HG02571 (cell line): ENCODE results near the gene SUPT6H.
"Not testable (repeated sequence)": the region's sequence is repeated elsewhere in the genome, so short reads cannot be mapped to it uniquely, and the experiment has no call there.

Source experiments
- ATAC-seq: cut with Tn5 transposase; IDR thresholded peaks from one replicate; pipeline ENCODE4 v1.9.1; 2021; ENCODE audit warnings: mild to moderate bottlenecking, moderate library complexity; ENCODE audit not compliant: unreplicated experiment

Gene SUPT6H

DNA sequence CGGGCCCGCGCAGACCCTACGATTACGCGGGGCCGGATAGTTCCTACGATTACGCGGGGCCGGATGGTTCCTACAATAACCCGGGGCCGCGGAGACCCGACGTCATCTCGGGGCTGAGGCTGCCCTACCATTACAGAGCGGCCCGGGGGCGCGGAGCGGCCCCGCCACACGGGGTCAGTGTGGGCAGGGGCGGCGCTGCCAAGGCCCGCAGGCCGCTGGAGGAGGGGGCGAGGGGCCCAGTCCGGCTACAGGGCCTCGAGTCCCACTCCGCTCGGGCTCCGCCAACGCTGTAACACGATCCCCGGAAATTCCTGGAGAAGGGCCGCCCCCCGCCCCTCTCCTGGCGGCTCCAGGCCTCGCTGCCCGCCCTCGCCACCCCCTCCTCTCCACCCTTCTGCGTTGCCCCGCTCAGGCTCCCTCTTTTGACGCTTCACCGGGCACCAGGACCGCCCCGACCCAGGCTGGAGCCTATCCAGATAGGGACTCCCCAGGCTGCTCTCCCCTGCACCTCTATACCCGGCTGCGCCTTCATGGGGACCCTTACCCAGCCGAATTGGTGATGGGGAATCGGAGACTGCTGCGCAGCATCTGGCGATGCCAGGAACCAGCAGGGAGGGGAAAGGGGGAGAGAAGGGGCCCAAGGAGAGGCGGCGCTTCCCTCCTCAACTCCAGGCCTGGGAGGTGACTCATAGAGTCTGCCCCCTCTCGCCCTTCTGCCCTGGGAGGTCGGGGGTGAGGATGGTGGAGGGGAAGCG, 55.8 kb downstream of the SUPT6H start, which contains the start of gene RAB34:
RAB34 (minus strand) TSS at position 291 of the 755 bp plus-strand sequence. CDS start 602 bp downstream, outside the sequence.
- no peak for ATAC-seq

DNA sequence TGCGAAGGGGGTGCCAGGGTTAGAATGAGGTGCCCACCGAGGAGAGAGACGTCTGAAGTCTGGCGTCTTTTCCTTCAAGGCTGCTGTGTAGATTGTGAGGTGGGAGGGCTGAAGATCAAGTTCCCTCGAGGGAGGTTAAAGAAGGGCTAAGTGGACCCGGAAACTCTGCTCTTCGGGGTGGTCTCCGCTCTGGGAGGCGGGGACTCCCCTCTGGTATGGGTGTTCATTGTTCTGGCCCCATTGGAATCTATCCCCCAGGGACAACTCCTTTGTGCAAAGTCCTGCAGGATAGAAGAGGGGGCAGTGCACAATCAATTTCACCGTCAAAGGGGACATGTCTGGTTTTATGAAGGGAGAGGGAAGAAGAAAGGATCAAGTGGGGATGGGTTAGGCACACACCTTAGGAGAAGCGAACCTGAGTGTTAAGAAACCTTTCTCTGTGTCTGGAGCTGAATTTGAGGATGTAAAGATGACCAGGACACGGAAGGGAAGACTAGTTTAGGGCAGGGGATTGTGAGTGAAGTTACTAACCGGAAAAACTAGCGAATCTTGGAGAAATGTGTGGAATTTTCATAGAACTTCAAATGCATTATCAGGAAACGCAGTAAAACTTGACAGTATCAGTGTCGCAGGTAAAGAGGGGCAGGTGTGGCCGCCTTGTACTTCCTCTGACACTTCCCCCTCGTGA, 56.5 kb downstream of the SUPT6H start:
- ATAC-seq = no peak

DNA sequence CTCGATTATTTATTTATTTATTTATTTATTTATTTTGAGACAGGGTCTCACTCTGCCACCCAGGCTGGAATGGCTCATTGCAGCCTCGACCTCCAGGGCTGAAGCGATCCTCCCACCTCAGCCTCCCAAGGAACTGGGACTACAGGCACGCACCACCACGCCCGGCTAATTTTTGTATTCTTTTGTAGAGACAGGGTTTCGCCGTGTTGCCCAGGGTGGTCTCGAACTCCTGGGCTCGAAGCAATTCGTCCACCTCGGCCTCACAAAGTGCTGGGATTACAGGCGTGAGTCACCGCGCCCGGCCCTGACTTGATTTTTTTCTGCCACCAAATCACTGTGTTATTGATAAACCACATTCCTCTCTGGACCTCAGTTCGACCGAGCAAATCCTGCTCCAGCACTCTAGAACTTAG, 57.0 kb downstream of the SUPT6H start:
- no peak for ATAC-seq

DNA sequence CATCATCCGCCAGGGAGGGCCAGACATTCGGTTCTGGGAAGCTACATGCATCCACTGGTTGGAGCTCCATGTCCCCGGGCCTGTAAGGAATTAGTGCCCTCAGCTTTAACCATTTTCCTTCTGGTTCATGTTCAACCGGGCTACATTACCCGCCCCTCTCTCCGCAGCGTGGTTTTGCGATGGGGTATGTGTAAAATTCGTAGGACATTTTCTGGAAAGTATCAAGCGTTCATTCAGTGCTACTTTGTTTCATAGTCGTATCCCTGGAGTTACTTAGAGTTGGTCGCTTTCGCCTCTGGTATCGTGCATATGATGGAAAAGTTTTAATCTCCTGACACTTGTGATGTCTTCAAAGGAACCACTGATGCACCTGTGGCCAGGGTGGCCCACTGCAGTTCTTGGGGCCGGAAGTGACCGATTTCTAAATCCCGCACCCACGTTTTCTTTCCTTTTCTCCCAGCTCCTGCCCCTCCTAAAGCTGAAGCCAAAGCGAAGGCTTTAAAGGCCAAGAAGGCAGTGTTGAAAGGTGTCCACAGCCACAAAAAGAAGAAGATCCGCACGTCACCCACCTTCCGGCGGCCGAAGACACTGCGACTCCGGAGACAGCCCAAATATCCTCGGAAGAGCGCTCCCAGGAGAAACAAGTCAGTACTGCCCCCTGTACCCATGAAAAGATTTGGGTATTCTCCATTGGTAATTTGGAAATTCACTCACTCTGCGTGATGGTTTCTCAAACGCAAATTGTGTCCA, 58.4 kb downstream of the SUPT6H start:
- no peak for ATAC-seq

DNA sequence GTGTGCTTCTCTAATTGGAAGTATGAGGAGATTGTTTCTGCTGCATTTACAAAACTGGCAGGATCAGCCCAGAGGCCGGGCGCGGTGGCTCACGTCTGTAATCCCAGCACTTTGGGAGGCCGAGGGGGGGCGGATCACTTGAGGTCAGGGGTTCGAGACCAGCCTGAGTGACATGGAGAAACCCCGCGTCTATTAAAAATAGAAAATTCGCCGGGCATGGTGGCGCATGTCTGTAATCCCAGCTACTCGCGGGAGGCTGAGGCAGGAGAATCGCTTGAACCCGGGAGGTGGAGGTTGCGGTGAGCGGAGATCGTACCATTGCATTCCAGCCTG, 59.0 kb downstream of the SUPT6H start:
- ATAC-seq = not testable (repeated sequence)

DNA sequence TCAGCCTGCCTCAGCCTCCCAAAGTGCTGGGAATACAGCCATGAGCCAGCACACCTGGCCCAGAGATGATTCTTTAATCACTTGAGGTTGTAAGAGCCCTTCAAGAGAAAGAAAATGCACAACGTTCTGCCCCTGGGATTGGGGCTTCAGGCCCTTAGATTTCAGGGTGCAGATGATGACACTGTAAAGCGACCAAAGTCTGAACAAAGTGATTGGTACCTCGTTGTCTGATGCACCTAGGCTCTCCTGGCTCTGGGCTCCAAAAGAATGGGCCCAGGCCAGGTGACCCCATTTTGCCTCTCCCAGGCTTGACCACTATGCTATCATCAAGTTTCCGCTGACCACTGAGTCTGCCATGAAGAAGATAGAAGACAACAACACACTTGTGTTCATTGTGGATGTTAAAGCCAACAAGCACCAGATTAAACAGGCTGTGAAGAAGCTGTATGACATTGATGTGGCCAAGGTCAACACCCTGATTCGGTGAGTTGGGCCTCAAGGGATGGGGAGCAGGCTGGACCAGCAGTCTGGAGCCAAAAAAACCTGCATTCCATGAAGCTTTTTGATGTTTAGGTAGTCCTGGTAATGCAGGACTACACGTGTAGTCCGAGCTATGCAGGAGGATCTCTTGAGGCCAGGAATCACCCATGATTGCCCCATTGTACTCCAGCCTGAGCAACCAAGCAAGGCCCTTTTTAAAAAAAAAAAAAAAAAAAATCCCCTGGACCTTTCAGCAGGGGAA, 60.6 kb downstream of the SUPT6H start:
- no peak for ATAC-seq

DNA sequence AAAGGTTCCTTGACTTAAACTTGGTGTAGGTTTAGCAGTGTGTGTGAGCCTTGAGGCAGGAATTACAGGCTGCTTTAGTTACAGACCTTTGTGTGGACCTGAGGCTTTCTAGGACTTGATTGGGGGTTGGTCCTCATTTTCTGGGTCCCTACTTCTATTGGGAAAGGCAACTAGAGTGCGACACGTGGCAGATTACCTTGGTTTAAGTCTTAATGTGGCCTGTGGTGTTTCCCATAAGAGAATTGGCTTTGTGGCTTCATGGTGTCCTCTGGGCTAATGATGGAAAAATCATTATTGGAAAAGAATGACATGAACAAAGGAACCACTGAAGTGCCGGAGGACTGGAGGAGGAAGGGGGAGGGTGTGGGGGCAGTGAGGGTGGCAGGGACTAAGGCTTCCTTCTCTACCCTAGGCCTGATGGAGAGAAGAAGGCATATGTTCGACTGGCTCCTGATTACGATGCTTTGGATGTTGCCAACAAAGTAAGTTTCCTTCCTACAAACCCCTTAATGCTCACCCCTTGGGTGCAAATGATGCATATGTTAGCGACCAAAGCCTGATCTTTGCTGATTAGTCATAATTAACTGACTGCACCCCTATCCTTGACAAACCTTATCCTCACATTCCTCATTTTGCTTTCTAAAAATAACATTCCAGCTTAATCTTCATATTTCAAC, 61.3 kb downstream of the SUPT6H start:
- ATAC-seq = no peak

DNA sequence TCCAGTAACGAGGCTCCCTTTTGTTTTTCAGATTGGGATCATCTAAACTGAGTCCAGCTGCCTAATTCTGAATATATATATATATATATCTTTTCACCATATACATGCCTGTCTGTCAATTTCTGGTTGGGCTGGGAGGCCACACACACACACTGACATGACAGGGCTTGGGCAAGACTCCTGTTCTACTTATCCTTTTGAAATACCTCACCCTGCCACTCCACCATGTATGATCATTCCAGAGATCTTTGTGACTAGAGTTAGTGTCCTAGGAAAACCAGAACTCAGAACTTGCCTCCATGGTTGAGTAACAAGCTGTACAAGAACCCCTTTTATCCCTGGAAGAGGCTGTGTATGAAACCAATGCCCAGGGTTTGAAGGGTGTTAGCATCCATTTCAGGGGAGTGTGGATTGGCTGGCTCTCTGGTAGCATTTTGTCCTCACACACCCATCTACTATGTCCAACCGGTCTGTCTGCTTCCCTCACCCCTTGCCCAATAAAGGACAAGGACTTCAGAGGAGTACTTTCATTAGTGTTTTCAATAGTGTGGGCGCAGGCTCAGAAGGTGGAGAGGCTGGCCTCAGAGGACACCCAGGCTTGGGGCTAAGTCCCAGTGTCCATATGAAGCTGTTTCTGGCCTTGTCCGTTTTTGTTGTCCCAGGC, 62.0 kb downstream of the SUPT6H start:
- not testable (repeated sequence) for ATAC-seq

DNA sequence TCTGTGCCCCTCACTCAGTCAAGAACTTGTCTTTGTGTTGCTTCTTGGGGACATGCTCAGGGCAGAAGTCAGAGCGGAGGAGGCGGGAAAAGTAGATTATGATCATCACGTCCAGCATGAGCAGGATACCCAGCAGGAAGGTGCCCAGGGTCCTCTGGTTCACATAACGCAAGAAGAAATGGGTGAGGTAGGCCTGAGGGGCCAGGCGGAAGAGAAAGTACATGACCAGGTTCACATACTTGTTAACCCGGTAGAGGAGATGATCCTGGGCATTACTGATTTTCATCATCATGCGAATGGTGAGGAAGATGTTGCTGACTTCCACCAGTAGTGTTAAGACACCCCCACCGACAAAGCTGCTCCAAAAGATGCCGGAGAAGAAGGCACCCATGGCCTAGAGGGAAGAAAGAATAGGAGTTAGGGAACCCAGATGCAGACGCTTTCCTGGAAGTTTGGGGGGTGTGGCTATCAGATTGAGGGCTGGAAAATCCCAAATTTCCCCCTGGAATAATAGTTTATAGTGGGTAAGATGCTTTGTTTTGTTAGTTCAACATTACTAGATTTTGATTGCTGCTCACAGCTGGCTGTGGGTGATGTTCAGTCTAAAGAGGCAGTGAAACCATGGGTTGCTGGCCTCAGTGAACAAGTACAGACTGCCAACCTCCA, 62.6 kb downstream of the SUPT6H start:
- ATAC-seq = no peak

DNA sequence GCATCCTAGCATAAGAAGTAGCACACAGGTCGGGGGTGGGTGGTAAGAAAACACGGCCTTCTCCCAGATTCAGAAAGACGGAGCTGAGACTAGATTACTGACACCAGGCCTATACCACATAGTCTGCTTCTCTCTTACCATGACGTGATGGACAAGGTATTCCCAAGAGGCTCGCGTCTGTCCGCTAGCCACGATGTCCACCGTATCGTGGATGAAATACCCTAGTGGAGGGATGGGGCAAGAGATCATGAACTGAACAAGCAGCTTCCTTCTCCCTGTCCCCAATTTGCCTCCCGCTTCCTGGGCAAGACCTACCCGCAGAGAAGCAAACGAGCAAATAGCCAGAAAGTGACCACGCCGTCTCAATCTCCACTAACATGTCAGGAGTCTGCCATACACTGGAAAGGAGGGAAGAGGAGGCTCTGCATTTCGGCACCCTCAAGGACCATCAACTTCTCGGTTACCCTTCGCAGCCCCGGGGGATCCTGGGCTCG, 63.2 kb downstream of the SUPT6H start:
- ATAC-seq = no peak

DNA sequence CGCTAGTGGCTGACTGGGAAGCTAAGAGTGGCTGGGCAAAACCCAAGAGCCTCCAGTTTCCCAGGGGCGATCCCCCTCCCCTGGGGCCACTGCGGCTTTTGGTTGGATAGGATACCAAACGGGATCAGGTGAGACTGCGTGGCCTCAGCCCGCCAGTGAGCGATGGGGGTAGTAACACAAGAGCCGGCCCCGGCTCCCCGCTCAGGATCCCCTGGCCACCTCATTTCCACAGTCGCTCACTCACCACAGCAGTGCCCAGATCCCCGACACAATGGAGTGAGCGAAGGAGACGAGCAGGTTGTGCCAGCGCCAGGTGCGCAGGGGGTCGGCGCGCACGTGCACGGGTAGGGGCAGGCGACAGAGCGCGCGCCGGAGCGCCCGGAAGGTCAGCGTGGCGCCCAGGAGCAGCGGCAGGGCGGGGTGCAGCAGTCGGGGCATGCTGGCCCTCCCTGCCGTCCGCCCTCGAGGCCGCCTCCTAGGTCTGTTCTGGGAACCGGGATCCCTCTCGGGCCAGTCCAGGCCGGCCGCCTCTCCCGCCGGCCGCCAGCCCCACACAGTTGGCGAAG, 63.7 kb downstream of the SUPT6H start:
- ATAC-seq = peak; percentile 3

DNA sequence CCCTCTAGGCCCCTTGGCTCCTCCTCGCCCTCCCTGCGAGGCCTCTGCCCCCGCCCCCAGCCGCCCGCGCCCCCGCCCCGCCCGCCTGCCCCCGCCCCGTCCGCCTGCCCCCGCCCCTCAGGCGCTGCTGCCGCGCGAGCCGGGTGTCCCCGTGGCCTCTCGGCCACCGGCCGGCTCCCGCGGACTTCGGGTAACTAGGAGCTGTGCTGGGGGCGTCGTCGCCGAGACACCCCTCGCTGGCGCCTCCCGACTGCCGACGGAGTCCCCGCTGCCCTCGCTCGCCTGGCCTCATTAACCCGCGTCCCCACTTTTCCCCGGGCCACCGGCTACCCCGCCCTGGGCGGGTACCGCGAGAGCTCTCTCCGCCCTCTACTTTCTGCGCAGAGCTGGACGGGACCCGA, 64.2 kb downstream of the SUPT6H start, which contains the start of gene TLCD1:
TLCD1 (minus strand) TSS at position 8 of the 401 bp plus-strand sequence. CDS start 136 bp downstream, outside the sequence.
- ATAC-seq = peak; percentile 17

DNA sequence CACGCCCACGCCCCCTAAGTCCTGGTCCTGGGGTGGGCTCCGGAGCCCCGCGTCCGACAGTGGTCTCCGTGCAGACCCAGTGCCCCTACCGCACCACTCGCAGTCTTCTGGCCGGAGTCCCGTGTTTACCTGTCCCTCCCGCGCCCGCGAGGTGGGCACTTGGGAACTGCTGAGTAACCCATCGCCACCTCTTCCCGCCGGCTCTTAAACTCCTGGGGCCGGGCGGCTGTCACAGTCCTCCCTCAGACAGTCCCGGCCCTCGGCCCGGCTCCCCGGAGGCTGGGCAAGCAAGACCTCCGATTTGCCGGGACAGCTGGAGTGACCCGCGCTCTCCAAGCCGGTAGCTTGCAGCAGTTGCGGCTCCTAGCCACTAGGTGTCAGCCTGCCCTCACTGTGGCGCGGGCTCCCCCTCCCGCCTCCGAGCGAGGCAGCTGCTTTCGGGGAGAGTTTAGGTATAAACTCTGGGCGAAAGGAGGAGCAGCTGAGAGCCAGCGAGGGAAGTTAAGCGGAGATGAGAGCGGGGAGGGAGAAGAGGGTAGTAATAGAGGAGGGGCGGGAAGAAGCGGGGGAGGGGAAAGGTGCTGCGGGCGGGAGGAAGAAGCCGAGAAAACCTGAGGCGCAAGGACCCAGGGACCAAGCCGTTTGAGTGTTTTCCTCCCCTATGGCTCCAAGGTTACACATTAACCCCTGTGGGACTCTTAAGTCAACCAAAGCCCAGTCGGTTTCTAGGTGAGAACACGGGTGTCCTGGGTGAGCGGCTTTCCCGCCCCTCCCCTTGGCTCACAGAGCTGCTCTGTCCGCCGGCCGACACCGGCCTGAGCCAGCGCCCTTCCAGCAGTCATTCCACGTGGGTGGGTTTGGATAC, 64.9 kb downstream of the SUPT6H start:
- ATAC-seq = peak; percentile 34

DNA sequence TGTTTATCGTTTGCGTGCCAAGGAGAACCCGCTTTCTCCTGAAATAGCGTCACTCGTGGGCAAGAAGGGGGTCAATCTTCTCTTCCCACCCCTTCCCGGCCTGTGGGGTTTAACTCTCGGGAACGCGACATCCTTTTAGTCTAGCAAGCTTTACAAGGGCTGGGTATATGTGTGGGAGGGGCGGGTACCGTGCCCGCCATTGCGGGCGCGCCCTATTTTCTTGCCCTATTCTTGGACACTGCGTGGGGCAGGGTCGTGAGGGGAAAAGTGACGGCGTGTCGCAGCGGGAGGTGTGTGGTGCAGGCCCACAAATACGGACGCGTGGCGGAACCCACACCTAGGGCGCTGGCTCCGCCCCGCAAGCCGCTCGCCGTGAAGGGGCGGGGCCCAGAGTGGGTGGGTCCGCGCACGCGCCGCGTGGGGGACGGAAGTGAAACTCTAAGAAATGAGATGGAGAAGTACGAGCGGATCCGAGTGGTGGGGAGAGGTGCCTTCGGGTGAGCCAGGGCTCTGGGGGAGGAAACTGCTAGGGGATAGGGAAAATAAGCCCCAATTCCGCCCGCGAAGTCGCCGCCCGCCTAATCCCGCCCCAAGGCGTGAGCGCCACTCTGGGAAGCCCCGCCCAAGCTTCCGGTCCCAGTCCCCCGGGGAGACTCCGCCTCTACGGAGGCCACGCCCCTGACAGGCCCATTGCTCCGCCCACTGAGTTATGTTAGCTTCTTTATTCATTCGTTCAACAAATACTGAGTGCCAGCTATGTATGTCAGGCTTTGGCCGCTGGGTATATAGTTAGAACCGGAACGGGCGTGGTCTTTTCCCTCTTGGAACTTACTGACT, 66.6 kb downstream of the SUPT6H start, which contains the start of gene NEK8:
NEK8 (plus strand) TSS at position 425 of the 837 bp plus-strand sequence; CDS start at position 451, 26 bp downstream.
- ATAC-seq = peak; percentile 35

DNA sequence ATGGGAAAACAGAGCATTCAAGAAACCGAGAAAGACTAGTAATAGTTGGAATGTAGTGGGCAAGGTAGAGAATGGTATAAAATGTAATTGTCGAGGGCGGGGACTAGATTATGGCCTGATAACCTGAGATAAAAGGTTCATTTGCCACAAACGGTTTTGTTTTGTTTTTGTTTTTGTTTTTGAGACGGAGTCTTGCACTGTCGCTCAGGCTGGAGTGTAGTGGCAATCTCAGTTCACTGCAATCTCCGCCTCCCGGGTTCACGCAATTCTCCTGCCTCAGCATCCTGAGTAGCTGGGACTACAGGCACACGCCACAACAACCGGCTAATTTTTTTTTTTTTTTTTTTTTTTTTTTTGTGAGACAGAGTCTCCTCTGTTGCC, 67.9 kb downstream of the SUPT6H start:
- ATAC-seq = no peak

DNA sequence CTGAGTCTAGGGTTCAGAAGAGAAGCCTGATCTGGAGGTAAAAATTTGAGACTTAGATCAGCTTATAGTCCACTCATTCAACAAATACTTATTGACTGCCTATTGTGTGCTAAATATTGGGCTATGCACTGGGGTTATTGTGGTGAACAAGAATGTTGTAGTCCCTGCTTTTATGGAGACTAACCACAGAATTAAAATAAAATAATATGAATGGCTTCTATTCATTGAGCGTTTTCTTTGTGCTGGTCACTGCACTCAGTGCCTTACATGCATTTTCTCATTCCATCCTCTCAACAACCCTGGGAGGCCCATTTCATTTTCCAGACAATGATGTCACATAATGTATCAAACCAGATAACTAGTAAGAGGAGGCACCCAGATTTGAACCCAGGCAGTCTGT, 71.3 kb downstream of the SUPT6H start:
- ATAC-seq = no peak

DNA sequence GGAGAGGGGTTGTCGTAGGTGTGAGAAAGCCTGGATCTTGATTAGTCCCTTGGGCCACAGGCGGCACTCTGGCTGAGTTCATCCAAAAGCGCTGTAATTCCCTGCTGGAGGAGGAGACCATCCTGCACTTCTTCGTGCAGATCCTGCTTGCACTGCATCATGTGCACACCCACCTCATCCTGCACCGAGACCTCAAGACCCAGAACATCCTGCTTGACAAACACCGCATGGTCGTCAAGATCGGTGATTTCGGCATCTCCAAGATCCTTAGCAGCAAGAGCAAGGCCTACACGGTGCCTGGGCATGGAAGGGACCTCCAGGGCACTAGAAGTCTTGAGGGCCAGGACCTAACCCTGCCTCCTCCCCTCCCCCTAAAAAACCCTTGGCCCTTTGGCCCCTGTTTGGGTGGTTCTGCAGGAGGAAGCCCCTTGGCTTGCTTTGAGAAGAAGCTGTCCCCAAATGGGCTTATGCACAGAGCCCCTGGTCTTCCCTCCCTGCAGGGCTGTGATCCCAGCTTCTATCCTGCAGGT, 72.8 kb downstream of the SUPT6H start:
- no peak for ATAC-seq
